Superior temporal gyrus (tissue), 1 donor: Measurements from ENCODE around the gene MGMT.

ENCODE experiments used
- DNase-seq: peaks from one replicate; pipeline ENCODE4 v3.0.0-alpha.2; 2016; ENCODE audit errors: extremely low spot score

Gene MGMT

DNA sequence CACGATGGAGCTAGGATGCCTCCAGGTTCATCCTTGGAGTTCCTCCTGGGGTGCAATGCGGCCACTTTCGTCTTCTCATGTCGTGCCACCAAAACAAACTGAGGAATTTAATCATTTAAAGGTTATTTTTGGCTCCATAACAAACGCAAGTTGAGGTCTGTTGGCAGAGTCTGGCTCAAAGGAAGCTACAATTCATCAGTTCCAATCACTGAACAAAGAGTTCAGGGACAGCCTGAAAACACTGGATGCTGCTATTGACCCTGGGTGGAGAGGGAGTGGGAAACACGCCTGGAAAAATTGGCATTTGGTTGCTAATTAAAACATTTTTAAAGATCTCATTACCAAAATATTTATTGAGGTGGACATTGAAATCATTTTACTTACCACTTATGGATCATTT lies 11.4 kb upstream of the MGMT start:
- DNase-seq = no peak

DNA sequence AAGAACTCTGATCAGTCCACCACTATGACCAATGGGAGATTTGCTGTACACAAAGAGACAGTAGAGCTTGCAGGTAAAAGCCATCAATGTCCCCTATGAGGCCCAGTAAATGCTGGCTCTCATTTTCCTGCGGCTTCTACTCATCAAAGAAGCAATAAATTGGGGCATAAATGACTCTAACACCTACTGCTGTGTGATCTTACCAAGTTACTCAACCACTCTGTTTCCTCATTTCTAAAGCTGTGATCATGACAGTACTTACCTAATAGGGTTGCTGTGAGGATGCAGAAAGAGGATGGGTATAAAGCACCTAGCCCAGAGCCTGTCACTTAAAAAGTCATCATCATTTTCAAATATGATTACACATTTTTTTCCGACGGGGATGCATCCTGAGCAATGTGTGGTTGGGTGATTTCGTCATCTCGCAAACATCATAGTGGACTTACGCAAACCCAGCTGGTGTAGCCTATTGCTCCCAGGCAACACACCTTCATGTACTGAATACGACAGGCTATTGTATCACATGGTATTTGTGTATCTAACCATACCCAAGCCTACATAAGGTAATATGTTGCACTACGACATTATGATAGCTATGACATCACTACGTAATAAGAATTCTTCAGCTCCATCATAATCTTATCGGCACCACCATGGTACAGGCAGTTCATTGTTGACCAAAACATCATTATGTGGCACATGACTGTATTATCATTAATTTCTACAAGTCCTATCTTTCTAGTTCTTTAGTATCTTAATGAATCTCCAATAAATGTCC lies 7.1 kb upstream of the MGMT start:
- DNase-seq = no peak

- no peak for DNase-seq
Measured at GRCh38 chr10:129462257-129462795, 4.7 kb upstream of the MGMT start.

DNA sequence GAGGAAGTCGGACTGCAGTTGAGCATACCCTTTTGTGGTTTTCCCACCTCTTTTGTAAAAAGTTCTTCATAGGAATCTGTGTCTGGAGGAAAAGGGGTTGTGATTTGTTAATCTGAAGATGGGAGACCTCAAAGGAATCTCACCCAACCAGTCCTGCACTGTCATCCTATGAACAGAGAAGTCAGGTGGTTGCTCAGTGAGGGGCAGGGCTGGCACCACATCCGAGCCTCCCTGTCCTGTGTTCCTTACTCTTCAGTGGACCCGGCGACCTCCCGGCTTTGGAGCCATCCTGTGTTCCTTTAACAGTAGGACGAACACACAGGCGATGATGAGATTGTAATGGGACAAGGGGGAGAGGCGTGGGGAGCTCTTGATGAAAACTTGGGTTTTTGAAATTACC lies 2.8 kb upstream of the MGMT start:
- no peak for DNase-seq

DNA sequence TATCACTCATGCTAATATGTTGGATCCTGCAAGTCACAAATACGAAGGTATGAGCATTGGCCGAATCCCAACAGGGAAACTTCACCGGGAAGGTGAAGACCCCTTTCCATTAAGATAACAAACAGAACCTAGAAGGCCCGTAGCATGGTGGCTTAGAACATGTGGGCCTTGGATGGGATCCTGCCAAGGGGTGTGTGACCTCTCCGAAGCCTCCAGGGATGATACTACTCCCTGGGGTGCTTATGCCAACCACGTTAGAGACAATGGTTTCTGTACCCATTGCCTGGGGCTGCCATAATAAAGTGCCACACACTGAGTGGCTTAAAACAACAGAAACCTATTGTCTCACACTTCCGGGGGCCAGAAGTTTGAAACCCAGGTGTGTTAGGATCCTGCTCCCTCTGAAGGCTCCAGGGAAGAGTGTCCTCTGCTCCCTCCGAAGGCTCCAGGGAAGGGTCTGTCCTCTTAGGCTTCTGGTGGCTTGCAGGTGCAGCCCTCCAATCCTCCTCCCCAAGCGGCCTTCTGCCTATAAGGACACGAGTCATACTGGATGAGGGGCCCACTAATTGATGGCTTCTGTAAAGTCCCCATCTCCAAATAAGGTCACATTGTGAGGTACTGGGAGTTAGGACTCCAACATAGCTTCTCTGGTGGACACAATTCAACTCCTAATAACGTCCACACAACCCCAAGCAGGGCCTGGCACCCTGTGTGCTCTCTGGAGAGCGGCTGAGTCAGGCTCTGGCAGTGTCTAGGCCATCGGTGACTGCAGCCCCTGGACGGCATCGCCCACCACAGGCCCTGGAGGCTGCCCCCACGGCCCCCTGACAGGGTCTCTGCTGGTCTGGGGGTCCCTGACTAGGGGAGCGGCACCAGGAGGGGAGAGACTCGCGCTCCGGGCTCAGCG lies 992 bp upstream of the MGMT start:
- no peak for DNase-seq

- peak; percentile 24 for DNase-seq
Measured at GRCh38 chr10:129467359-129468064, 471 bp downstream of the MGMT start.

DNA sequence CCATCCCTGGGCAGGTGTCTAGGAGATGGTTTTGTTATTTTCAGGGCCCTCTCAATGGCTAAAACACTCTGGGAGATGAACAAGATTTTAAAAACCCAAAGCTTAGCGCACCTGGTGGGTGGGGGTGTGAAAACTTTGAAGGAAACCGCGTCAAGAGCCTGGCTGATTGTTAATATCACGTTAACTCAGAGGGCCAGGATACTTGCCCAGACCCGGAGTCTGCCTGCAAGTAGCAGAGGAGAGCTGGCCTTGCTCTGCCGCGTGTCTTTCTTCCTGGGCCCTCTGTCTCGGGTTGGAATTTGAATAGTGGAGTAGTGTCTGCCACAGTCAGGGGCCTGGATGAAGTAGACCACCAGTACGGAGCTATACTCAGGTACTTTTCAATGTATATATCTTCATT lies 1.1 kb downstream of the MGMT start:
- DNase-seq = no peak

DNA sequence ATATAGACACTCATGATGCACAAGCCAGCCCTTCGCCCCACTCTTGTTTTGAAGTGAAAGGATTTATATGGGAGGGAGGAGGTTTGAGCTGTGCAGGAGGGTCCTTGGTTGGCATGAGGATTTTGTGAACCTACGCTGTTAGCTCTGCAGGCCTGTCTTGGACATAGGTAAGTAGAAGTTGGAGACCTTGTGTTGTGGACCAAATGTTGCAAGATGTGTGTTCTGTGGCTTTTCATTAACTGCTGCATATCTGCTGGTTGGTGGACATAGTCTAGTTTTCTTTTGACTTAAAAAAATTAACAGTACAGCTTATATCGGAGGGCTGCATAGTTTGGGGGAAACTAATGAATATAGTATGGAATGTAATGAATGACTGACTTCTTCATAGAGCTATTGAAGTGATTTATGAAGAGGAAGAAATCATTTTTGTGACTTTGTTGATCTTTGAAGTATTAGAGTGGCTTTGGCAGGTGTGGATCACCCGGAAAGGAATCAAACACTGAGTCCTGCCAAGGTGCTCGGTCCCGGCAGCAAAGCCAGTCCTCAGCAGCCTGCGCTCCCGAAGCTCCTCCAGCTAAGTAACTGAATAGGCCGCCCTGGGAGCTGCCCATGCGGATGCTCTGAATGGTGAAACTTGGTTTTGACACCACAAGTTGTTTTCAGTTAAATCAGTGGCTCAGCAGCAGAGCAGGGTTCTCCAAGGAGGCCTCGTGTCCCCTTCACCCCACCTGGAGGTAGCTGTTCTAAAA lies 3.2 kb downstream of the MGMT start:
- DNase-seq = no peak

DNA sequence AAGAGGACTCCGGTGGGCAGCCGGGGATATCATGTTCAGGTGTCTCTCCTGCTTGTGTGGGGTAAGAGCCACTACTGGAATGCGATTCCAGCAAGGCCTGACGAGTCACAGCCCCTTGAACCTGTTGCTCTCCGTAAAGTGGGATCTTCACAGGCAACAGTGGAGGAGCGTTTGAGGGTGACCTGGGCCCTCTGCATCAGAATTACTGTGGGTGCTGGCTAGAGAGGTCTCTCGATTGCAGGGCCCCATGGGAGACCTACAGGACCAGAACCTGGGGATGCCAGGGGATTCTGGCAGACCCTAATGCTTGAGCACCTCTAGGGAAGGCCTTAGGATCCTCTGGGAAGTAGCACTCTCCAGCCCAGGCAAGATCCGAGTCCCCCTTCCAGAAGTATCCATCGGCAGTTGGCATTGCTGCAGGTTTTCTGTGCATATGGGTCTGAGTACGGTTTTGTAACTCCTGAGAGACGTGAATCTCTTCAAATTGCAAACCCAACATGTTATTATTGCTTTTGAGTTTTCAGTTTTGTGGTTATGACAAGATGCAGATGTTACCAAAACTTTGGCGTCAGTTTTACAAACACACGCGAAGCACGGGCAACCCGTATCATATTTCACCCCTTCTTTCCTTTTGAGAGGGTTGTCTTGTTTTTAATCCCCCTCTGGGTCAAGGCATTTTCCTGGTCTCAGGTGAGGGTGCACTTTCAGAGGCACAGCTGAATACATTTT lies 4.6 kb downstream of the MGMT start:
- DNase-seq = no peak

DNA sequence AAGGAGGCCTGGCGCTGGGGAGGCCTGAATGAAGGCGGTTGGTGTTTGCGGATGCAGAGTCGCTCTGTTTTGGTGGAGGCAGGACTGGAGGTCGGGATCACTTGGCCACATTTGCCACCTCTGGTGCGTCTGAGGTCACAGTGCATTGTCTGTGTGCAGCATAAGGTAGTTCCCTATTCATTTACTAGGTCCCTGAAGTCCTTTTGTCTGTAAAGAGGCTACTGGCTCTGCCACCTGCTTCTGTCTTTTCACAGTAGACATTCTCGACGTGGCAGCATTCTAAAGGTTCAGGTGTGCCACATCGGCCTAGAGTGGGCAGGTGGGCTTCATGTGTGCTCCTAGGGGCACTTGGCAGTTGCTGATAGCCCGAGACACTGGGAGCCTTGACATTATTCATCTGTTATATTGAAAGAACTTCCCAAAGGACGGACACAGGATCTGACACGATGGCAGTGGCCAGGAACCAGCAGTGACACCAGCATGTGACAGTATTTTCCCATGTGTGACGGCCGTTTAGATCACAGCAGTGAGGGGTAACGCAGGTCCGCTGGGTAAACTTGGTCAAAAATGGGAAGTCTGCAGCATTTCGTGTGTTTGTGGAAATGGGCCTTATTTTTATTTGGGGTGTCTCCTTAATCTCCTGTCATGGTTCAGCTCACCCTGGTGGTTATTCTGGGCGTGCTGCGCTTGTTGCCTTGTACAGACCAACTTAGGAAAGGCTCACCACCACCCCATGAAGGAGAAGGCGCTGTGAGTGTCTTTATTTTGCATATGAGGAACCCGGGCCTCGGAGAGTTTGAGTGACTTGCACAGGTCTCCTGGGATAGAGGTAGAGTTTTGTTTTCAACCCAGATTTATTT lies 5.9 kb downstream of the MGMT start:
- DNase-seq = no peak

DNA sequence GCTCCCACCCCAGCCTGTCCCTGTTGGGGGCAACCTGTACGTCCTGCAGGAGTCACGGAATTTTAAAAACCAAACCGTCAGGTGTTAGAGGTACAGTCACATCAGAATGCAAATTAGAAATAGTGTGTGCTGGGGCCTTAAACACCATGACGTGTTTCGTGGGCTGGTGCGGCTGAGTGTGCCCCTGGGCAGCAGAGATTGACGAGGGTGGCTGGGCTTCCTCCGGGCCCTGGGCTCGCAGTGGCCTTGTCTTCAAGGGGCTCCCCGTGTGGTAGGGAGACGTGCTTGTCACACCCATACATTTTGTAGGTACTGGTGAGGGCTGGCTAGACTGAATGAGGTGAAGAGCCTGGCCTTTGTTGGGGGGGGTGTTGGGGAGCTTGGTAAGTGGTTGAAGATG lies 7.6 kb downstream of the MGMT start:
- DNase-seq = no peak

- no peak for DNase-seq
Measured at GRCh38 chr10:129476431-129476830, 9.4 kb downstream of the MGMT start.

GRCh38 chr10:129477051-129477450 lies 10.0 kb downstream of the MGMT start:
- DNase-seq = no peak

DNA sequence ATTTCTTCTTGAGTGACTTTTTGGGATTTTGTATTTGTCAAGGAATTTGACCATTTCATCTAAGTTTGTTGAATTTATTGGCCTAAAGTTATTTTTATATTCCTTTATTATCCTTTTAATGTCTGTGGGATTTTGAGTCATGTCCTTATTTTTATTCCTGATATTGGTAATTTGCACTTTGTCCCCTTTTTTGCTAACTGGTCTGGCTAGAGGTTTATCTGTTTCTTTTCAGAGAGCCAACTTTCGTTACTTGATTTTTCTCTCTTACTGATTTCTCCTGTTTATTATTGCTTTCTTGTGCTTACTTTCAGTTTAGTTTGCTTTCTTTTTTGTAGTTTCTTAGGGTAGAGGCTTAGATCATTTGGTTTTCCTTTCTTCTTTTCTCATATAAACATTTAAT lies 14.6 kb downstream of the MGMT start:
- DNase-seq = no peak

DNA sequence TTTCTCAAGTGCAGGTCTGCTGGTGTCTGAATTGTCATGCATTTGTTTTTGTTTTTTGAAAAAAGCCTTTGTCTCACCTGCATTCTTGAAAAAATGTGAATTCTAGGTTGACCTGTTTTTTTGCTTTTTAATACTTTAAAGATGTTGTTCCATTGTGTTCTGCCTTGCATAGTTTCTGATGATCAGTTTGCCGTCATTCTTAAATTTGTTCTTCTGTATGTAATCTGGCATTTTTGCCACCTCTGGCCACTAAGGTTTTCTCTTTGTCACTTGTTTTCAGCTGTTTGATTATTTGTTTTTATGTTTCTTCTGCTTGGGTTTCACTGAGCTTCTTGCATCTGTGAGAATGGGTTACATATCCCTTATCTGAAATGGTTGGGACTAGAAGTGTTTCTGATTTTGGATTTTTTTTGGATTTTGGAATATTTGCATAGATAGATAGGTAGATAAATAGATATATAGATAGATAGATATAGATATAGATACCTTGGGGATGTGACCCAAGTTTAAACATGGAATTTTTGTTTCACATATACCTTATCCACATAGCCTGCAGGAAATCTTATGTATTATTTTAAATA lies 16.5 kb downstream of the MGMT start:
- no peak for DNase-seq

GRCh38 chr10:129486805-129487204 lies 19.8 kb downstream of the MGMT start:
- no peak for DNase-seq

DNA sequence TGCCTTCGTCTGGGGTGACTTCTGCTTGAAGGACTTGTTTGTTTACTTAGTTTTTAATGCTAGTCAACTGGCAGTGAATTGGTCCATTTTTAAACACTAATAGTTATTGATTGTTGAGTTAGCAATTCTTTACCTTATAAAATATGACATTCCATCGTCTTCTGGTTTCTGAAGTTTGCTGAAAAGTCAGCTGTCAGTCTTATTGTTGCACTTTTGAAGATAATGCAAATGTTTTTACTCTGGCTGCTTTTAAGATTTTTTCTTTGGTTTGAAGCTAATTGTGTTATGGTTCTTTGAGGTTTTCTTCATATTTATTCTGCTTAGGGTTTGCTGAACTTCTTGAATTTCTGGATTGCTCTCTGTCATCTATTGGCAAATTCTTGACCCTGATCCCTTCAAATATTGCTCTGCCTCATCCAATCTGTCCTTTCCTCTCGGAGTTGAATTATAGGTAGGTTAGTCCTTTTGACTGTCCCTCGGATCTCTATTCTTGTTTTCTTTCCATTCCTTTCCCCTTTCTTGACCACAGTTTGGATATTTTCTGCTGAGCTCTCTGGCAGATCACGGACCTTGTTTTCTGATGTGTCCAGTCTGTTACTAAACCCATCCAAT lies 24.2 kb downstream of the MGMT start:
- DNase-seq = no peak

DNA sequence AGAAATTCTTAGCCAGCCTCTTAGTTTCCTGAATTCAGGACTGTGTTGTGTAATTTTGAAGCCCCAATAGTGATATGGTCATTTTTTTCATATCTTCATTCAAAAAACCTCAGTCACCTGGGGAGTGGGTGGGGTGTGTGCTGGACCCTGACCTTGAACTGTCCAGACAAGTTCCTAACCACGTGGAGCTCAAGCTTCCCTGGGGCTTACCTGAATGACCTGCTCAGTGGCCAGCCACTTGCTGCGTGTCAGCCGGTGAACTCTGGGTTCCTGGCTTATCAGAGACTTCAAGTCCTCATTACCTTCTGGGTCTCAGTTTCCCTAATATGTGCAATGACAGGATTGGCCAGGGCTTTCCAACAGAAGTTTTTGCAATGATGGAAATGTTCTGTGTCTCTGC lies 27.1 kb downstream of the MGMT start:
- DNase-seq = no peak

- DNase-seq = no peak
Measured at GRCh38 chr10:129494740-129495139, 27.7 kb downstream of the MGMT start.
